Small intestine (tissue), 4 donors: ENCODE data around the gene PTPN21. TPM values are rescaled to one million over a fixed set of nuclear protein-coding genes. Genes with fewer than 3 reads are reported as not detected.

Experiments
- polyA plus RNA-seq, 4 donors: library from polyadenylated mRNA; stranded (reverse) in 3 of 4; unstranded in 1 of 4; fragments of 200-250 nt in 3 of 4; fragments of 120-200 nt in 1 of 4; gene quantifications; one replicate each; pipeline versions ENCODE4 v1.2.1 to v1.2.3, GENCODE V29; 2013
- donor health status: healthy with polysubstance abuse.
- donor health status: Bipolar disorder and iron deficiency.
- donor health status: healthy.

Gene PTPN21
- polyA plus RNA-seq, 4 donors: 4.7 to 14.3 (median 9.2) TPM

Other genes starting within 250 kb of the PTPN21 start
- gene KCNK10, start 231.7 kb downstream of the PTPN21 start, polyA plus RNA-seq: 1 to 10 TPM; 1.9 to 3.6 (median 2.6) TPM
- 10 to 100 TPM in 1 of 4 donors, 1 to 10 TPM in 2, under 1 TPM in 1; 0.81 to 15.7 (median 2.8) TPM for gene SPATA7, start 169.3 kb downstream of the PTPN21 start, polyA plus RNA-seq
- gene ZC3H14, start 8.0 kb upstream of the PTPN21 start, polyA plus RNA-seq: 10 to 100 TPM; 20.3 to 68.1 (median 25.0) TPM
- gene EML5, start 237.9 kb upstream of the PTPN21 start, polyA plus RNA-seq: 1 to 10 TPM in 1 of 4 donors, under 1 TPM in 1, not detected in 2; 0.70 to 1.5 TPM